Fibroblast of skin of right biceps (primary cell): ENCODE measurements around the gene CYTH2.
A peak's percentile ranks its signal among the peaks of the same experiment; 100 is the strongest.

Experiments
- DNase-seq: peaks from one replicate; pipeline ENCODE4 v3.0.0-alpha.2; 2013

CYTH2 gene

DNA sequence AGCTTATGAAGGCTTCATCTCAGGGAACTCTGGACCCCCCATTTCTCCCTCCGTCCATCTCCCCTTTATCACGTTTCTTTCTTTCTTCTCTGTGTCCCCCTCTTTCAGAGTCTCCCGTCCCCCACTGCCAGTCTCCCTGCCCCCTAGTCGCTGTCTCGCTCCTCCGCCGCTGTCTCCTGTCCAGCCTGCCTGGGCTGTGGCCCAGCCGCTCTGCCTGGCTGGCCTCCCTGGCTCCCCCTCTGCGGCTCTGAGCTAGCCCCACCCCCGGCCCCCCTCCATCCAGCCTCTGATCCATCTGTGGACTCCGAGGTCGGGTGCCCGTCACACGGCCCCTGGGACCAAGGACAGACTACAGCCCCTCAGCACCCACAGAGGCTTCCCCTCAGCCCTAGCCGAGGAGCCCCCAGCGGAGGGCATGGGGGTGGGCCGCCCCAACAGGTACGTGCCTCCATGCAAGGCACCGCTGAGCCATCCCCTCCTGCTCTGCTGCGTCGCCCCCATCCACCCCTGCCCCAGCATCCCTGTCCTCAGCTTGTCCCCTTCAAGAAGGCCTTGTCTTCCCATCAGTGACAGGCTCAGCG lies 14.9 kb upstream of the CYTH2 start:
- no peak for DNase-seq

DNA sequence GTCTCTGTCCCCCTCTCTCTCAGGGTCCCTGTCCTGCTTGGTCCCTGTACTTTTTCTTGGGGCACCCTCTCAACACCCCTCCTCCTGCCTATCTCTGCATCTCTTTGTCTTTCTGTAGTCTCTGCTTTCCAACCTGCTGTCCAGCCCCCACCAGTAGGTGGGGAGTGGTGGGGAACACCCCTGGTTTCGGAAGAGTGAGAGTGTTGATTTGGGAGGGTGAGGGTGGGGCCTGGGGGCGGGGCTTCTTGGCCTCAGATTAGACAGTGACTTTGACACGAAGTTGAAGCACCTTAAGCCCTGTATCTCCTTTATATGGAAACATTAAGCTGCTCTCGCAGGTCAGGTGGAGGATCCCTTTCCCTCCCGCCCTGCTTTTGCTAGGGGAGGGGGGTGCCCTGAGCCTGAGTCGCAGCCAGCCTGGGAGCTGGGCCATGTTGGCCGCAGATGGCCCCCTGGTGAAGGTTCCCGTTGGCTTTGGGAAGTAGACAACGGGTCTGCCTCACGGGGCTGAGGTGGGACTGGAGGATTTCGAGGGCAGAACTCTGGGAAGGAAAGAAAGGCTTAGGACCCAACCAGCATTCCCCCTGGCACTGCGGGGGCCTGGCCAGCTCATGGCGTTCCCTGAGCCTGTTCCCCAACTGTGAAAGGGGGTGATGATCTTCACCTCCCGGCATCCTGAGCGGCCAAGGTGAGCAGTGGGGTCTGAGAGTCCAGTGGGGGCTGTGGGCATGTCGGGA lies 13.8 kb upstream of the CYTH2 start, which contains the start of gene KCNJ14:
Gene KCNJ14 (plus strand): TSS at position 404 of the 737 bp plus-strand sequence. CDS start 6,151 bp downstream, outside the sequence.
- no peak for DNase-seq

GRCh38 chr19:48455908-48456562 lies 13.1 kb upstream of the CYTH2 start:
- DNase-seq = no peak

DNA sequence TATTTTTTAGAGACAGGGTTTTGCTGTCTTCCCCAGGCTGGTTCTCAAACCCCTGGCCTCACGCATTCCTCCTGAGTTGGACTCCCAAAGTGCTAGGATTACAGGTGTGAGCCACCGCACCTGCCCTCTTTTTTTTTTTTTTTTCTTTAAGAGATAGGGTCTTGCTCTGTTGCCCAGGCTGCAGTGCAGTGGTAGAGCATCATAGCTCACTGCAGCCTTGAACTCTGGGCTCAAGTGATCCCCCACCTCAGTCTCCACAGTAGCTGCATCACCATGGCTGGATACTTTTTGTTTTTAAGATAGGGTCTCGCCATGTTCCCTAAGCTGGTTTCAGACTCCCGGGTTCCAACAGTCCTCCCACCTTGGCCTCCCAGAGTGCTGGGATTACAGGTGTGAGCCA lies 12.3 kb upstream of the CYTH2 start:
- DNase-seq = no peak

DNA sequence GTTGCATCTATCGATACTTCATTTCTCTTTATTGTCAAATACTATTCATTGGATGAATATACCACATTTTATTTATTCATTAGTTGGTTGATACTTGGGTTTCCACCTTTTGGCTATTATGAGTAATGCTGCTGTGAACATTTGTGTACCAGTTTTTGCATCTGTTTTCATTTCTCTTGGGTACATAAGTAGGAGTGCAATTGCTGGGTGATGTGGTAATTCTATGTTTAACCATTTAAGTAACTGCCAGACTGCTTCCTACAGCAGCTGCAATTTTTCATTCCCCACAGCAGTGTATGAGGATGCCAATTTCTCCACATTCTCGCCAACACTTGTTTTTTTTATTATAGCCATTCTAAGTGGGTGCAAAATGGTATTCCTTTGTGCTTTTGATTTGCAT lies 11.2 kb upstream of the CYTH2 start:
- no peak for DNase-seq

GRCh38 chr19:48461651-48461981 lies 7.6 kb upstream of the CYTH2 start:
- no peak for DNase-seq

DNA sequence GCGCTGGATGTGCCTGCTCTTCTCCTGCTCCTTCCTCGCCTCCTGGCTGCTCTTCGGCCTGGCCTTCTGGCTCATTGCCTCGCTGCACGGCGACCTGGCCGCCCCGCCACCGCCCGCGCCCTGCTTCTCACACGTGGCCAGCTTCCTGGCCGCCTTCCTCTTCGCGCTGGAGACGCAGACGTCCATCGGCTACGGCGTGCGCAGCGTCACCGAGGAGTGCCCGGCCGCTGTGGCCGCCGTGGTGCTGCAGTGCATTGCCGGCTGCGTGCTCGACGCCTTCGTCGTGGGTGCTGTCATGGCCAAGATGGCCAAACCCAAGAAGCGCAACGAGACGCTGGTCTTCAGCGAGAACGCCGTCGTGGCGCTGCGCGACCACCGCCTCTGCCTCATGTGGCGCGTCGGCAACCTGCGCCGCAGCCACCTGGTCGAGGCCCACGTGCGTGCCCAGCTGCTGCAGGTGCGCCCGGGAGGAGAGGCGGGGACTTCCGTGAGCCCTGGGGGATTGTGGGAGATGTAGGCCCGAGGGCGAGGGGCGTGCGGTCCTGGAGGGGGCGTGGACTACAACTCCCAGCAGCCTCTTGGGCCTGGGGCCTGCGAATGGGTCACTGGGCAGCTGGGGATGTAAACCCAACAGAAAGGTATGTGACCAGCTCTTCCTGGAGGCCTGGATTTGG lies 7.0 kb upstream of the CYTH2 start:
- DNase-seq = peak; percentile 23

GRCh38 chr19:48465215-48465614 lies 4.0 kb upstream of the CYTH2 start:
- DNase-seq = no peak

DNA sequence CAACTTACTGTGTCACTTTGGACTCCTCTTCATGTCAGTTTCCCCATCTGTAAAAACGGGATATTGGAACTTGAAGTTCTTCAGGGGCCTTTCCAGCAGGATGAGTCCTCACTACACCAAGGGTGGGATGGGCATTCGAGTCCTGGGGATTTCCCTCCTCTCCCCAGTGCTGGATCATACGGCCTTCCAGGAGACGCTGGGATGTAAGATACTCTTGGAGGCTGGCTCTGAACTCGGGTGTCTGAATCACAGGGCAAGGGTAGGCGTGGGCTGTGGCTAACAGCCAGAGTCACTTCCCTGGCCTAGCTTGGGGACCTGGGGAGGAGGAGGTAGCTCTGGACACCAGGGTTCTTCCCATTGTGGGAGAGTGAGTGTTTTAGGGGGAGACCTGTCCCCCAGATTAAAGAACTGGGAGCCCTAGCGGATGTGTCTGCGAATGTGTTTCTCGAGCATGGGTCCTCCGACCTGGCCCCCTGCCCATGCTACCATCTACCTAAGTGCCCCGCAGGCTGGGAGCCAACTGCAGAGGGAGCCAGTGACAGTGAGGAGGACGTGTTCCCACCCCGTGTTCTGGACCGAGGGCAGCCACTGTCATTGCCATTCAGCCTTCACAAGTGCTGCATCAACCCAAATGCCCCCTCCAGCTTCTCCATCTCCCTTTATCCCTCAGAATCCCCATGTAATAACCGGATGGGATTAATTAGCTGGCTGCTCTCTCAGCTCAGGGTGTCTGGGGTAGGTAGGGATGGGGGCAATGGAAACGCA lies 2.4 kb upstream of the CYTH2 start:
- DNase-seq = peak; percentile 31

DNA sequence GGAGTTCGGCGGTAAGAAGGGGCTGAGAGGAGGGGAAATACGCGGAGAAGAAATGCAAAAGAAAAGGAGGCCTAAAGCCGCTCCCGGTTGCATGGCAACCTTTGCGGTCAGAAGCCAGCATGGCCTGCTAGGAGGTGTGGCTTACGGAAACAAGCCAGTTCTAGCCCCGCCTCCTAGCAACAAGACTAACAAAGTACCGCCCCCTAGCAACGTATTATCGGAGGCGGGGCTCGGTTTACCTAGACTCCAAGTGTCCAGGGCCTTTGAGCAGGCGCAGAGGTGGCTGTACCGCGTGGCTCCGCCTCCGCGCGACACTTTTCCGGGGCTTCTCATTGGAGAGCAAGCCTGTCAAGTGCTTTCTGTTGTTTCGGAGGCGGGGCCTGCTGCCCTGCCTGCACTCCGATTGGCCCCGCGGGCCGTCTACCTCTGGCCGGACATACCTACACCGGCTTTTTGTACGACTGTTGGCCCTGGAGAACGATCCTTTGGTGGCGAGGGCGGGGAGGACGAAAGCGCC lies 339 bp upstream of the CYTH2 start:
- peak; percentile 100 for DNase-seq

DNA sequence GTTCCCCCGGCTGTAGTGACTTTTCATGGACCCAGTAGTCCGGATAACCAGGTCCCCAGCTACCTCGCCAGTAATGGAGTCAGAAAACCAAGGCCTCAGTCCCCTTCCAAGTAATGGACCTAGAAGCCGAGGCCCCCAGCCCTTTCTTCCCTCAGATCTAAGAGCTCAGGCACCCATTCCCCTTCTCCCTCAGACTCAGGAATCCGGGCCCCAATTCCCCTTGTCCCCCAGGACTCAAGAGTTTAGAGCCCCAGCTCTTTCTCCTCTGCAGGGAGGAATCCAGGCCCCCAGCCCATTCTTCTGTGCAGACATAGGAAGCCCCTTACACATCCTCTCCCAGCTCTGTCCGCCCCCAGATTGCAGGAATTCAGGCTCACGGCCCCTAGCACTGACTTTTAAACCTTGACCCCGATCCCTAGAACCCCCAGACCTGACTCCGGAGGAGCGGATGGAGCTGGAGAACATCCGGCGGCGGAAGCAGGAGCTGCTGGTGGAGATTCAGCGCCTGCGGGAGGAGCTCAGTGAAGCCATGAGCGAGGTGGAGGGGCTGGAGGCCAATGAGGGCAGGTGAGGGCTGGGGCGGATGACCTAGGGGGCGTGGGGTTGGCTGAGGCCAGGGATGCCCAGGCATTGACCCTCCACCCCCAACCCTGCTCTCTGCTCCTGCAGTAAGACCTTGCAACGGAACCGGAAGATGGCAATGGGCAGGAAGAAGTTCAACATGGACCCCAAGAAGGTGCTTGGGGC lies 938 bp downstream of the CYTH2 start:
- no peak for DNase-seq

DNA sequence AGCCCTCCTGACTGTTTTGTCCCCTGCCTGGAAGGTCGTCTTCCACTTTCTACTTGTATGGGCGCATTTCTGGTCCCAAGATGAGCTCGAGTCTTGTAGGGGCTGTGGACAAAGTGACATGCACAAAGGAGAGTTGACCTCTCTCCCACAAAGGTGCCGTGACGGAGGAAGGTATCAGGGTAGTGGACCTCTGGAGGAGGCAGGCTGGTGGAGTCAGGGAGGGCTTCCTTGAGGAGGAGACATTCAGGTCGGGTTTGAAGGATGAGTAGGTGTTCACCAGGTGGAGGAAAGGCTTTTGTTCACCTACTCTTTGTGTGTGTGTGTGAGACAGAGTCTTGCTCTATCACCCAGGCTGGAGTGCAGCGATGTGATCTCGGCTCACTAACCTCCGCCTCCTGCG lies 1.7 kb downstream of the CYTH2 start:
- DNase-seq = no peak

- DNase-seq = no peak
Observed at GRCh38 chr19:48471836-48472235, 2.7 kb downstream of the CYTH2 start.

DNA sequence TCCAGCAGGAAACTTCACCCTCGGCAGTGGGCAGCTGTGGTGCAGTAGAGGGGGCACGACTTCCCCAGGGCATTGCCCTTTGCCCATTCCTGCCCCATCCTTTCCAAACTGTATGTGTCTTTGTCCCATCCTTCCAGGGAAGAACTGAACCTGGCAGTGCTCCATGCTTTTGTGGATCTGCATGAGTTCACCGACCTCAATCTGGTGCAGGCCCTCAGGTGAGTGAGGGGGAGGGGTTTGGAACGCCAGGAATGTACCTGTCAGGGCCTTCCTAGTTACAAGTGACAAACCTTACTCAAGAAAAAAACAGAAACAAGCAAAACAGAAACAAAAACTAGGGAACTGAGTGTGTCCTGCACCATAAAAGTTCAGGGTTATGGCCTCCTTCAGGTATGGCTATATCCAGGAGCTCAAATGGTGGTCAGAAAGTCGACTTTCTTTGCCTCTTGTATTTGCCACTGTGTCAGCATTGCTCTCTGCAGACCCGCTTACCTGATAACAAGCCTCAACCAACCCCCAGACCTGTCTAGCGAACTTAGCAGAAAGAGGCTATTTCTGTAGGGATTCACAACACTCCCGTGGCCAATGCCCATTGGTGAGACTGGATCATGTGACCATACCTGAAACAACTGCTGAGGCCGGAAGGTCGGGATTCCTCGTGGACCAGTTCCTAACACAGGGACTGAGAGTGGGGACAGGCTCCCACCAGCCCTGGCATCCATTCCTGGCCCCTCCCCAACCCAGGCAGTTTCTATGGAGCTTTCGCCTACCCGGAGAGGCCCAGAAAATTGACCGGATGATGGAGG lies 4.2 kb downstream of the CYTH2 start:
- DNase-seq = no peak

DNA sequence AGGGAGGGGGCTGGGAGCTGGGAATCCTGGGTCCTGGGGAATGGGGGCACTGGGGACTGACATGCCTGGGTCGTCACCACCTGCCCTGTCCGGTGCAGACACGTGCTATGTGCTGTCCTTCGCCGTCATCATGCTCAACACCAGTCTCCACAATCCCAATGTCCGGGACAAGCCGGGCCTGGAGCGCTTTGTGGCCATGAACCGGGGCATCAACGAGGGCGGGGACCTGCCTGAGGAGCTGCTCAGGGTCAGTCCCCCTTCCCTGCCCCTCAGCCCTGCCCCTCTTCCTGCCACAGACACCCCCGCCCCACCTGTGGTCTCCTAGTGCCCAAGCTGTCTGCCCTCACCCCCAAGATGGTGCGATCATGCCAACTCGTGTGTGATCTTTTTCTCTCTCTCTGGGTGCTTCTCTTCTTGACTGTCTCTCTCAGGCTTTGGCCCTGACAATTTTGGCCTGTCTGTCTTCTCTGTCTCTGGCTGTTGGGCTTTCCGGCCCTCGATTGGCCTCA lies 5.0 kb downstream of the CYTH2 start:
- DNase-seq = no peak

GRCh38 chr19:48475369-48476068 lies 6.3 kb downstream of the CYTH2 start:
- DNase-seq = no peak

DNA sequence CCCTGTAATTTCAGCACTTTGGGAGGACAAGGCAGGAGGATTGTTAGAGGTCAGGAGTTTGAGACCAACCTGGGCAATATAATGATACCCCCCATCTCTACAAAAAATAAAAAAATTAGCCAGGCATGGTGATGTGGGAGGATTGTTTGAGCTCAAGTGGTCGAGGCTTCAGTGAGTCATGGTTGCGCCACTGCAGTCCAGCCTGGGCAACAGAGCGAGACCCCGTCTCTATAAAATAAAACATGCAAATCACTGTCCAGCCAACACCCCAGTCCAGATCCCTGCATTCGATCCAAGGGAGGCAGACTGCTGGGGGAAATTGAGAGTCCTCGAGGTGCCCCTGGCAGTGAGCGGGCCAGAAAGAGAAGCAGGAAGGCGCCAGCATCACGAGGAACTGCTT lies 7.0 kb downstream of the CYTH2 start:
- no peak for DNase-seq

DNA sequence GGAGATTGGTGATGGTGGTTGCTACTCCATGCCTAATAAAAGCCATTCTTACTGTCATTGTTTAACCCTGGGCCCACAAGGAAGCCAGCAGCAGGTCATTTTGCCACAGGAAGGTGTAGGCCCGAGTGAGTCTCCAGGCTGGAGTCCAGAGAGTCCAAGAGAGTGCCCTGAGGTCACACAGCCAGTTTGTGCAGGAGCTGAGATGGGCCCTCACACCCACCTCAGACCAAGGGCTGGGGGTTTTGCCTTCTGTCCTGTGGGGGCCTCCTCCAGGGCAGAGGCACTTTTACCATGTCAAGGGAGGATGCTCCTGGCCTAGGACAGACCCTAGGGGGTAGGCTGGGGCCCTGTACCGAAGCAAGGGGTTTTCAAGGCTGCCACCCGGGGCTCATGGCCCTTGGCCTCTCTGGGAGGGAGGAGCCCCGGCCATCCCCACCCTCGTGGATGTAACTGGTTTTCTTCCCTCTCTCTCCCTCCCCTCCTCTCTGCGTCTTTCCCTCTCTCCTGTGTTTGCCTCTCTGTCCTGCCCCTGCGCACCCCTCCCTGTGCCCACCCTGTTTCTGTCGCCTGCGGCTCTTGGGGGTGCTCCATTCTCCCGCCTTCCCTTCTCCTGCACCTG lies 8.0 kb downstream of the CYTH2 start:
- DNase-seq = no peak

GRCh38 chr19:48477698-48478338 lies 8.6 kb downstream of the CYTH2 start:
- DNase-seq = no peak
